ENCODE measurements around the gene IFNA4. TPM values are rescaled to one million over a fixed set of nuclear protein-coding genes. Genes with fewer than 3 reads are reported as not detected.
A peak's percentile ranks its signal among the peaks of the same experiment; 100 is the strongest.
"Not testable (repeated sequence)": the region's sequence is repeated elsewhere in the genome, so short reads cannot be mapped to it uniquely, and the experiment has no call there.

Gene IFNA4
- not detected in 2 replicates for total RNA-seq (2014; rRNA removed; shearing (Covaris generic); ENCODE audit: low replicate concordance)

GRCh38 chr9:21187487-21187886, at the start of gene IFNA4:
TSS of gene IFNA4 (minus strand) at chr9:21187587. CDS start at chr9:21187531, 56 bp downstream.
- not testable (repeated sequence) for H3K9me3 ChIP-seq, H3K36me3 ChIP-seq, H3K4me3 ChIP-seq, DNase-seq
- H3K27me3 ChIP-seq, result peaks cover 16% of the 10 kb centered on the region

- not testable (repeated sequence) for H3K9me3 ChIP-seq, H3K4me3 ChIP-seq, H3K36me3 ChIP-seq, DNase-seq
- peaks cover 38% of the 10 kb centered on the region for H3K27me3 ChIP-seq
Measured at GRCh38 chr9:21236360-21236714, 49.0 kb upstream of the IFNA4 start.

- H3K9me3 ChIP-seq, H3K4me3 ChIP-seq, H3K36me3 ChIP-seq: not testable (repeated sequence)
- peaks cover 32% of the 10 kb centered on the region for H3K27me3 ChIP-seq
- DNase-seq, result peak; percentile 72
Measured at GRCh38 chr9:21235468-21236359, 48.3 kb upstream of the IFNA4 start.

- peaks cover 23% of the 10 kb centered on the region for H3K27me3 ChIP-seq
- no peaks in the 10 kb centered on the region; the same call in 1 of the 2 replicates for H3K9me3 ChIP-seq
- no peak for DNase-seq
- no peak overlapping the region for H3K4me3 ChIP-seq
- H3K36me3 ChIP-seq, result no peaks in the 10 kb centered on the region
Measured at GRCh38 chr9:21234153-21234687, 46.8 kb upstream of the IFNA4 start.

GRCh38 chr9:21233258-21233657, 45.9 kb upstream of the IFNA4 start:
- H3K9me3 ChIP-seq, result no peaks in the 10 kb centered on the region; the same call in 1 of the 2 replicates
- no peak for DNase-seq
- H3K36me3 ChIP-seq, result no peaks in the 10 kb centered on the region
- peaks cover 17% of the 10 kb centered on the region for H3K27me3 ChIP-seq
- H3K4me3 ChIP-seq, result no peak overlapping the region

GRCh38 chr9:21228122-21228521, 40.7 kb upstream of the IFNA4 start, which contains the start of gene IFNA17:
TSS of gene IFNA17 (minus strand) at chr9:21228222. CDS start at chr9:21228173, 49 bp downstream.
- Histone ChIP-seq H3K36me3 (no peaks in the 10 kb centered on the region), H3K4me3 (no peak within 1 kb of the TSS), H3K27me3 (peaks cover 9% of the 10 kb centered on the region), H3K9me3 (peaks cover 6% of the 10 kb centered on the region)
- DNase-seq, result no peak

GRCh38 chr9:21217211-21217610, 29.8 kb upstream of the IFNA4 start, which contains the start of gene IFNA16:
TSS of gene IFNA16 (minus strand) at chr9:21217311. CDS start at chr9:21217305, 6 bp downstream.
- not testable (repeated sequence) for H3K4me3 ChIP-seq, H3K9me3 ChIP-seq, H3K36me3 ChIP-seq, DNase-seq
- H3K27me3 ChIP-seq, result peaks cover 50% of the 10 kb centered on the region

GRCh38 chr9:21213411-21214326, 26.3 kb upstream of the IFNA4 start:
- not testable (repeated sequence) for DNase-seq, H3K36me3 ChIP-seq, H3K9me3 ChIP-seq, H3K4me3 ChIP-seq
- peaks cover 28% of the 10 kb centered on the region for H3K27me3 ChIP-seq

GRCh38 chr9:21212160-21212559, 24.8 kb upstream of the IFNA4 start:
- H3K9me3 ChIP-seq, DNase-seq, H3K4me3 ChIP-seq, H3K36me3 ChIP-seq: not testable (repeated sequence)
- peaks cover 25% of the 10 kb centered on the region for H3K27me3 ChIP-seq

GRCh38 chr9:21210782-21211181, 23.4 kb upstream of the IFNA4 start:
- H3K36me3 ChIP-seq, H3K4me3 ChIP-seq, DNase-seq, H3K9me3 ChIP-seq: not testable (repeated sequence)
- peaks cover 19% of the 10 kb centered on the region for H3K27me3 ChIP-seq

GRCh38 chr9:21210311-21210710, 22.9 kb upstream of the IFNA4 start:
- DNase-seq, result no peak
- H3K27me3 ChIP-seq, result peaks cover 17% of the 10 kb centered on the region
- H3K36me3 ChIP-seq, result no peaks in the 10 kb centered on the region
- H3K9me3 ChIP-seq, result no peaks in the 10 kb centered on the region
- no peak overlapping the region for H3K4me3 ChIP-seq

GRCh38 chr9:21207043-21207442, 19.7 kb upstream of the IFNA4 start, which contains the start of gene IFNA10:
TSS of gene IFNA10 (minus strand) at chr9:21207143. CDS start at chr9:21207097, 46 bp downstream.
- H3K27me3 ChIP-seq, result peaks cover 28% of the 10 kb centered on the region
- H3K36me3 ChIP-seq, H3K9me3 ChIP-seq, DNase-seq, H3K4me3 ChIP-seq: not testable (repeated sequence)

- peaks cover 39% of the 10 kb centered on the region for H3K27me3 ChIP-seq
Measured at GRCh38 chr9:21205204-21205603, 17.8 kb upstream of the IFNA4 start.

GRCh38 chr9:21202105-21202504, 14.7 kb upstream of the IFNA4 start, which contains the start of gene IFNA7:
TSS of gene IFNA7 (minus strand) at chr9:21202205. CDS start at chr9:21202165, 40 bp downstream.
- peaks cover 45% of the 10 kb centered on the region for H3K27me3 ChIP-seq
- not testable (repeated sequence) for DNase-seq, H3K36me3 ChIP-seq, H3K9me3 ChIP-seq, H3K4me3 ChIP-seq

More at GRCh38 chr9:21205204-21205603, 17.8 kb upstream of the IFNA4 start:
- H3K4me3 ChIP-seq, result no peak overlapping the region
- no peak for DNase-seq
- peaks cover 8% of the 10 kb centered on the region; the same call in 1 of the 2 replicates for H3K9me3 ChIP-seq
- no peaks in the 10 kb centered on the region for H3K36me3 ChIP-seq

GRCh38 chr9:21194867-21195776, 7.7 kb upstream of the IFNA4 start:
- H3K27me3 ChIP-seq, result peaks cover 27% of the 10 kb centered on the region
- H3K9me3 ChIP-seq, result not testable (repeated sequence)
- DNase-seq, result peak; percentile 71

More at GRCh38 chr9:21194867-21195776, 7.7 kb upstream of the IFNA4 start:
- H3K4me3 ChIP-seq, result peak overlapping the region; percentile 2
- H3K36me3 ChIP-seq, result not testable (repeated sequence)
